HCT116 (cell line): ENCODE results near the gene PPM1F. TPM values are rescaled to one million over a fixed set of nuclear protein-coding genes. Genes with fewer than 3 reads are reported as not detected.

ENCODE experiments used
- ATAC-seq: fragments of 200-7000 bp; cut with Tn5 transposase; 2 replicates; pipeline ENCODE4 v1.9.1; 2020; ENCODE audit warnings: mild to moderate bottlenecking, moderate library complexity
- BruUV-seq: library from RNA; stranded (reverse); fragments of 400-500 nt; replicated peaks from 2 replicates; lab custom pipeline; 2021; lab: Mats Ljungman, UMichigan
- CTCF ChIA-PET: fragments of 300-600 bp; sonication (Branson Sonifier 250); formaldehyde crosslinking; loops from one replicate; lab custom pipeline; 2021; ENCODE audit warnings: antibody characterized with exemption; lab: Charles Lee
- POLR2A ChIA-PET: fragments of 300-600, 350-600 bp; sonication (Branson Sonifier 250); formaldehyde crosslinking; loops from one replicate; lab custom pipeline; 2021; ENCODE audit warnings: antibody characterized with exemption; lab: Charles Lee
- RAD21 ChIA-PET, 2 experiments: fragments of 300-600 bp; sonication (Branson Sonifier 250); formaldehyde crosslinking; loops; one replicate each; lab custom pipeline; 2023; ENCODE audit warnings: low total read pairs in 2 of 2; ENCODE audit not compliant: uncharacterized antibody in 2 of 2, unreplicated experiment in 2 of 2, low non-redundant PET in 1 of 2; lab: Charles Lee
- DNase-seq: peaks from one replicate; pipeline ENCODE4 v3.0.0-alpha.2; 2010; ENCODE audit warnings: low read depth, low spot score
- H2AFZ ChIP-seq: fragments of 200-600 bp; shearing (Covaris generic), sonication (generic); 2 replicates; pipeline ENCODE4 v1.6.1; 2017; ENCODE audit warnings: low read depth, mixed run types, mixed read lengths, antibody characterized with exemption, low read length; ENCODE audit not compliant: poor library complexity, severe bottlenecking
- H3K27ac ChIP-seq: 2 replicates; pipeline ENCODE4 v1.5.1; 2012; ENCODE audit warnings: low read depth, low read length
- H3K27me3 ChIP-seq: fragments of 200-600 bp; sonication (generic); 2 replicates; pipeline ENCODE4 v1.6.1; 2016; ENCODE audit warnings: mixed run types, low read length, mixed read lengths; ENCODE audit not compliant: insufficient read depth
- H3K36me3 ChIP-seq, 2 experiments: fragments of 200-500 bp in 1 of 2; fragments of 200-600 bp in 1 of 2; sonication (Bioruptor generic) in 1 of 2; sonication (generic) in 1 of 2; 2 replicates each; pipeline versions ENCODE4 v1.5.1 to v1.6.1; 2014 to 2016; ENCODE audit warnings: low read length in 2 of 2, inconsistent platforms in 1 of 2, mixed read lengths in 1 of 2, mixed run types in 1 of 2; ENCODE audit not compliant: insufficient read depth in 2 of 2, control insufficient read depth in 1 of 2
- H3K4me1 ChIP-seq, 2 experiments: fragments of 200-600 bp in 1 of 2; sonication (generic) in 1 of 2; 2 replicates each; pipeline versions ENCODE4 v1.5.1 to v1.6.1; 2012 to 2017; ENCODE audit warnings: low read length in 2 of 2, inconsistent platforms in 1 of 2, mild to moderate bottlenecking in 1 of 2, mixed read lengths in 1 of 2, mixed run types in 1 of 2, moderate library complexity in 1 of 2; ENCODE audit not compliant: insufficient read depth in 2 of 2, control insufficient read depth in 1 of 2
- H3K4me2 ChIP-seq: fragments of 200-600 bp; sonication (generic); 2 replicates; pipeline ENCODE4 v1.6.1; 2017; ENCODE audit warnings: mixed run types, low read length, mixed read lengths
- H3K4me3 ChIP-seq, 2 experiments: fragments of 200-600 bp in 1 of 2; sonication (generic) in 1 of 2; replicated peaks in 1 of 2; 2 replicates each; pipeline ENCODE4 v1.5.1; 2011 to 2016; ENCODE audit warnings: low read length in 2 of 2, control low read depth in 1 of 2, low read depth in 1 of 2, mild to moderate bottlenecking in 1 of 2, mixed read lengths in 1 of 2, mixed run types in 1 of 2
- H3K79me2 ChIP-seq: fragments of 200-600 bp; sonication (generic); 2 replicates; pipeline ENCODE4 v1.6.1; 2017; ENCODE audit warnings: mild to moderate bottlenecking, mixed run types, low read length, moderate library complexity, mixed read lengths; ENCODE audit not compliant: insufficient read depth
- H3K9ac ChIP-seq: fragments of 200-600 bp; sonication (generic); 2 replicates; pipeline ENCODE4 v1.6.1; 2016; ENCODE audit warnings: low read length, mixed read lengths
- H3K9me2 ChIP-seq: fragments of 200-600 bp; sonication (generic), shearing (Covaris generic); 2 replicates; pipeline ENCODE4 v1.6.1; 2017; ENCODE audit warnings: mixed run types, mild to moderate bottlenecking, moderate library complexity; ENCODE audit not compliant: insufficient read depth
- H3K9me3 ChIP-seq, 2 experiments: fragments of 200-500 bp in 1 of 2; fragments of 200-600 bp in 1 of 2; sonication (Bioruptor generic) in 1 of 2; sonication (generic) in 1 of 2; 2 replicates each; pipeline ENCODE4 v1.6.1; 2014 to 2017; ENCODE audit warnings: low read length in 2 of 2, mixed read lengths in 2 of 2, inconsistent platforms in 1 of 2, low read depth in 1 of 2, mild to moderate bottlenecking in 1 of 2, mixed run types in 1 of 2, moderate library complexity in 1 of 2; ENCODE audit not compliant: control insufficient read depth in 1 of 2, insufficient read depth in 1 of 2
- H4K20me1 ChIP-seq: fragments of 200-600 bp; sonication (generic), shearing (Covaris generic); 2 replicates; pipeline ENCODE4 v1.6.1; 2017; ENCODE audit warnings: mixed run types, mild to moderate bottlenecking, moderate library complexity; ENCODE audit not compliant: insufficient read depth
- CBX3 ChIP-seq: IDR thresholded peaks from 2 replicates; pipeline ENCODE4 v1.6.1; 2012; ENCODE audit warnings: low read depth
- CEBPB ChIP-seq: IDR thresholded peaks from 2 replicates; pipeline ENCODE4 v1.6.1; 2012; ENCODE audit warnings: low read depth
- POLR2A ChIP-seq: IDR thresholded peaks from 2 replicates; pipeline ENCODE4 v1.7.0; 2011; ENCODE audit warnings: borderline replicate concordance; ENCODE audit not compliant: insufficient read depth, insufficient read length; ENCODE audit errors: extremely low read depth
- RAD21 ChIP-seq: IDR thresholded peaks from 2 replicates; pipeline ENCODE4 v1.6.1; 2012; ENCODE audit warnings: low read depth, mild to moderate bottlenecking
- SIN3A ChIP-seq: IDR thresholded peaks from 2 replicates; pipeline ENCODE4 v1.6.1; 2012; ENCODE audit warnings: low read depth
- SP1 ChIP-seq: IDR thresholded peaks from 2 replicates; pipeline ENCODE4 v1.6.1; 2012; ENCODE audit warnings: low read depth
- SRF ChIP-seq: IDR thresholded peaks from 2 replicates; pipeline ENCODE4 v1.6.1; 2012; ENCODE audit warnings: low read depth
- intact Hi-C: fragments of 100-400 bp; cut with micrococcal nuclease; formaldehyde crosslinking; loops from 2 replicates; pipeline ENCODE4 v1.10.0; 2022
- total RNA-seq: library from RNA; stranded (reverse); gene quantifications from one replicate; pipeline ENCODE4 v1.2.1, GENCODE V29; 2021; ENCODE audit not compliant: unreplicated experiment
- TF ChIP-seq, protein P1 (sequence below), 3 experiments: fragments of 200-600 bp in 1 of 3; sonication (generic) in 1 of 3; IDR thresholded peaks in 2 of 3; conservative IDR thresholded peaks in 1 of 3; 2 replicates each; pipeline ENCODE4 v1.5.1; 2012 to 2017; ENCODE audit warnings: low read depth in 2 of 3, low read length in 2 of 3, antibody characterized with exemption in 1 of 3, borderline replicate concordance in 1 of 3, control low read depth in 1 of 3, mild to moderate bottlenecking in 1 of 3, mixed read lengths in 1 of 3, mixed run types in 1 of 3, moderate library complexity in 1 of 3; ENCODE audit not compliant: insufficient read depth in 1 of 3

The PPM1F gene
- total RNA-seq, 1 experiment from 2014 or later = 27.3 TPM

DNA sequence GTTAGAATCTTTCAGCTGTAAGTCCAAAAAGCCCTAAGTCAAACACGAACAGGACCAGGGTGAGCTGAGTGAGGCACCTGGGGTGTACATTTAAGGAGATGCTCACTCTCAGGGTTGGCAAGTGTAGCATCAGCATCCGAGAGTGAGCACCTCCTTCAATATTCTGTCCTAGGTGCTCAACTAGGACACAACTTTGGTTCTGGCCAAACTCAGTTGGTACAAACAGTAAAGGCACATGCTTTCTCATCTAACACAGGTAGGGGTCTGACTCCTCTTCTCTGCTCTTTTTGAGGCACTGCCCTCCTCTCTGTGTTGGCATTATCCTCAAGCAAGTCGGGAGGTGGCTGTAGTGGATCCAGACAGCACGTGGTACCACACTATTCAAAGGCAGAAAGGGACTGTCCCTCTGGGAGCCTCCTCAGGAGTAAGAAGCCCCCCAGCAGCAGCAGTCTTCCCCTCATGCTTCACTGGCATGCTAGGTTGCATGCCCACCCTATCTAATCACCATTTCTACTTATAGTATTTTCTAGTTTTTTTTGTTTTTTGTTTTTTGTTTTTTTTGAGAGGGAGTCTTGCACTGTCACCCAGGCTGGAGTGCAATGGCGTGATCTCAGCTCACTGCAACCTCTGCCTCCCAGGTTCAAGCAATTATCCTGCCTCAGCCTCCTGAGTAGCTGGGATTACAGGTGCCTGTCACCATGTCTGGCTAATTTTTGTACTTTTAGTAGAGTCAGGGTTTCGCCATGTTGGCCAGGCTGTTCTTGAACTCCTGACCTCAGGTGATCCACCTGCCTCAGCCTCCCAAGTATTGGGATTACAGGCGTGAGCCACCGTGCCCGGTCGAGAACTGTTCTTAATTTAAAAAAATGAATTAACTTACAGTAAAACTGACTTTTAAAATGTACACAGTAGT, 70.6 kb downstream of the PPM1F start:
- Histone ChIP-seq H3K27ac (no peak overlapping the region), H2AFZ (no peak overlapping the region), H3K9me2 (no peaks in the 10 kb centered on the region), H3K79me2 (no peaks in the 10 kb centered on the region), H3K9me3 (no peaks in the 10 kb centered on the region), H3K36me3 (no peaks in the 10 kb centered on the region), H3K4me2 (no peak overlapping the region), H3K4me1 (peaks cover 0 to 7% of the 10 kb centered on the region in 2 experiments; a peak in 2 of 4 replicates), H3K4me3 (no peak overlapping the region), H4K20me1 (no peaks in the 10 kb centered on the region), H3K9ac (no peak overlapping the region), H3K27me3 (no peaks in the 10 kb centered on the region)
- intact Hi-C loops = no loop called here
- DNase-seq = no peak
- ChIA-PET POLR2A (no interaction called here), RAD21 (no interaction called here), CTCF (no interaction called here)
- no peak for ATAC-seq
- no TSS peak for BruUV-seq
- TF ChIP-seq, protein P1, sequence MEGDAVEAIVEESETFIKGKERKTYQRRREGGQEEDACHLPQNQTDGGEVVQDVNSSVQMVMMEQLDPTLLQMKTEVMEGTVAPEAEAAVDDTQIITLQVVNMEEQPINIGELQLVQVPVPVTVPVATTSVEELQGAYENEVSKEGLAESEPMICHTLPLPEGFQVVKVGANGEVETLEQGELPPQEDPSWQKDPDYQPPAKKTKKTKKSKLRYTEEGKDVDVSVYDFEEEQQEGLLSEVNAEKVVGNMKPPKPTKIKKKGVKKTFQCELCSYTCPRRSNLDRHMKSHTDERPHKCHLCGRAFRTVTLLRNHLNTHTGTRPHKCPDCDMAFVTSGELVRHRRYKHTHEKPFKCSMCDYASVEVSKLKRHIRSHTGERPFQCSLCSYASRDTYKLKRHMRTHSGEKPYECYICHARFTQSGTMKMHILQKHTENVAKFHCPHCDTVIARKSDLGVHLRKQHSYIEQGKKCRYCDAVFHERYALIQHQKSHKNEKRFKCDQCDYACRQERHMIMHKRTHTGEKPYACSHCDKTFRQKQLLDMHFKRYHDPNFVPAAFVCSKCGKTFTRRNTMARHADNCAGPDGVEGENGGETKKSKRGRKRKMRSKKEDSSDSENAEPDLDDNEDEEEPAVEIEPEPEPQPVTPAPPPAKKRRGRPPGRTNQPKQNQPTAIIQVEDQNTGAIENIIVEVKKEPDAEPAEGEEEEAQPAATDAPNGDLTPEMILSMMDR (IDR thresholded peaks at IDR 0.05 in 2 of 3, conservative IDR thresholded peaks at IDR 0.05 in 1 of 3; ENCODE audit: borderline replicate concordance in 1 of 3, insufficient read depth in 1 of 3, low read depth in 2 of 3, low read length in 2 of 3) = no peak
- no peak for TF ChIP-seq CBX3
- no peak for TF ChIP-seq SIN3A
- no peak for TF ChIP-seq RAD21
- no peak for TF ChIP-seq CEBPB
- TF ChIP-seq SP1 = no peak
- TF ChIP-seq SRF = no peak
- TF ChIP-seq POLR2A = no peak
